NK-92 (cell line): ENCODE measurements around the gene CLIP2.
"Not testable (repeated sequence)": the region's sequence is repeated elsewhere in the genome, so short reads cannot be mapped to it uniquely, and the experiment has no call there.

ENCODE experiments used
- DNase-seq: peaks from one replicate; lab custom pipeline; 2025; ENCODE audit not compliant: unreplicated experiment; lab: John Stamatoyannopoulos, UW

The CLIP2 gene

GRCh38 chr7:74365322-74366022, 76.3 kb downstream of the CLIP2 start:
- no peak for DNase-seq

DNA sequence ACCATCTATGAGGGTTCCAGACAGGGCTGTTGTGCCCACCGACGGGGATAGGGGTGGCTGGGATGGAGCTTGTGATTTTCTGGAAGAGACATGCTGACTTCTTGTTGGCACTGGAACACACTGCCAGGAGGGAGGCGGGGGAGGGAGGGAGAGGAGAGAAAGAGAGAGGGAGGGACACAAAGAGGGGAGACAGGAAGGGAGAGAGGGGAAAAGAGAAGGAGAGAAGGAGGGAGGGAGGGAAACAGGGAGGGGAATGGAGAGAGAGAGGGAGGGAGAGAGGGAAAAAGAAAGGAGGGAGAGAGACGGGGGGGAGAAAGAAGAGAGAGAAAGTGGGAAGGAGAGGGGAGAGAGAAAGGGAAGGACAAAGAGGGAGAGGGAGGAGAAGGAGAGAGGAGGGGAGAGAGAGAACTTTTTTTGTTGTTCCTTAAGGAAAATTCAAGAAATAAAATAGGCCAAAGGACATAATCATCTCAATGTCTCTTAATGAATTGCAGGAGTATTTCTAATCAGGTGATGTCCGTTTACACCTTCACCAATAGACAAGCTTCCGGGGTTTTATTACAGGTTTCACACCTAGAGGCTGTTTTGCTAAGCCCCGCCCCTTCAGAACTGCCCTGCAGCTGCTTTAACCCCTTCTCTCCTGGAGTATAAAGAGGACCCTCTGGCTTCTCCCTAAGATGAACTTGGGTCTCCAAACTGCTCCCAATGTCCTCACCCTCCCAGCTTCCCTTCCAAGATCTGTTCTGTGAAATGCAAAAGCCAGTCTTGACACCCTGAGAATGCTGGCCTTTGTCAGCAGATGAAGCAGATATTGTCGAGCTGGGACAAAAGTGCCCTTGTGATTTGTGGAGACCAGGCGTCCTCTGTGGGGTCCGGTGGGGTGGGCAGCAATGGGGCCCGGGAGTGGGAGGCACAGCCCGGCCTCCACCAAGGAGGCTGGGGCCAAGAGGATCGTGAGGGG, 82.5 kb downstream of the CLIP2 start:
- no peak for DNase-seq

- DNase-seq = no peak
These were observed 83.4 kb downstream of the CLIP2 start for GRCh38 chr7:74372511-74373111.

DNA sequence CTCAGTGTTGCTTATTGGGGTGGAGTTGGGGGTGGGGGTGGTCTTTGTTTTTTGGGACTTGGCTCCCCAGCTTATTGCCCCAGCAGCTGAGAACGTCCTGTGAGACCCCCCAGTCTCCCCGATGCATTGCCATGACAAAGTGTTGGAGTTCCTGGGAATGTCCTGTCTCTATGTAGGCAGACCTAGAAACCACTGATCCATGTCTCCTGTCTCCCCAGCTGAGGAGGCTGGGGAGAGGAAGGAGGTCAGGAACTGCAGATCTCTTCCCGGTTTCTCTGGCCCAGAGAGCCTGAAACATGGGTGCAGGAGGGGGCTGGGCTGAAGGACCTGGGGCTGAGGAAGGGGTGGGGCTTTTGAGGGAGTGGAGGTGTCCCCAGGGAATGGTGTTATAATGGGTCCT, 84.3 kb downstream of the CLIP2 start:
- DNase-seq = no peak

DNA sequence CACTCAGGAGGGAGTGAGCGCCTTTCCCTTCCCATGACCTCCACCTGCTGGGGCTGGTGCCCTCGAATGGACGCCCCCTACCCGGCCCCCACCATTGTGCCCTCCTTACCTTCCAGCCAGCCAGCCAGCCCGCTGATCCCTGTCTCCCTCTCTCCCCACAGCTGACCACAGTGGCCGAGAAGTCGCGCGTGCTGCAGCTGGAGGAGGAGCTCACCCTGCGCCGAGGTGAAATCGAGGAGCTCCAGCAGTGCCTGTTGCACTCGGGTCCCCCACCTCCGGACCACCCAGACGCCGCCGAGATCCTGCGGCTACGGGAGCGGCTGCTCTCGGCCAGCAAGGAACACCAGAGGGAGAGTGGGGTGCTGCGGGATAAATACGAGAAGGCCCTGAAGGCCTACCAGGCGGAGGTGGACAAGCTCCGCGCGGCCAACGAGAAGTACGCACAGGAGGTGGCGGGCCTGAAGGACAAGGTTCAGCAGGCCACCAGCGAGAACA, 86.6 kb downstream of the CLIP2 start:
- no peak for DNase-seq

- DNase-seq = no peak
These were observed 87.2 kb downstream of the CLIP2 start for GRCh38 chr7:74376256-74377036.

DNA sequence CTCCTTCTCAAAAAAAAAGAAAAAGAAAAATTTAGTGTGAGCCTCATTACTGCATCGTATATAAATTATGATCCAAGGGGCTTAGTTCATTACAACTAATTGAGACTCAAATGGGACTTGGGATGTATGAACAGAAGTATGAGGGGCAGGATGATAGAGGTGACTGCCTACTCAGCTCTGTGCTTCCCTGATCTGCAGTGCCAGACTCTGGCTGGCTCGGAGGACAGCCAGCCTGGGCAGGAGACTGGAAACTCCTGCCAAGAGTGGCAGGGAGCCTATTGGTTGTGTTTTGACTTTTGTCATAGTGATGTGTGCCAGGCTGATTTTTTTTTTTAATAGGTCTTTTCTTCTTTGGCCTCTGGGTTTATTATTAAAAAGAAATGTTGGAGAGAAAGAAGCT, 90.7 kb downstream of the CLIP2 start:
- DNase-seq = no peak

DNA sequence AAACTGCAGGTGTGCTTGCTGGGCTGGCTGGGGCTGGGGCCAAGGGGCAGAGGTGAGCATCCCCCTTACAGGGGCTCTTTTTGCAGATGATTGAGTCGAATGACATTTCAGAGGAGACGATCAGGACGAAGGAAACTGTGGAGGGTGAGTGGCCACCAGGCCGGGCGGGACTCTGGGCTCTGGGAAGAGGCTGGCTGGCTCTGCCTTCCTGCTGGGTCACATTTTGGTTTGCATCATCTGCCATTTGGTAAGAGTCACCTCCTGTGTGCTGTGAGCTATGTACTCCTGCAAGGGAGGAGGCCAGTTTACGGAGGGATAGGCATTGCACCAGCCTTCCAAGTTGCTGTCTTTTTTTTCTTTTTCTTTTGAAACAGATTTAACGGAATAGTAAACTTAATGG, 91.5 kb downstream of the CLIP2 start:
- no peak for DNase-seq

GRCh38 chr7:74384086-74384485, 94.9 kb downstream of the CLIP2 start:
- DNase-seq = not testable (repeated sequence)

DNA sequence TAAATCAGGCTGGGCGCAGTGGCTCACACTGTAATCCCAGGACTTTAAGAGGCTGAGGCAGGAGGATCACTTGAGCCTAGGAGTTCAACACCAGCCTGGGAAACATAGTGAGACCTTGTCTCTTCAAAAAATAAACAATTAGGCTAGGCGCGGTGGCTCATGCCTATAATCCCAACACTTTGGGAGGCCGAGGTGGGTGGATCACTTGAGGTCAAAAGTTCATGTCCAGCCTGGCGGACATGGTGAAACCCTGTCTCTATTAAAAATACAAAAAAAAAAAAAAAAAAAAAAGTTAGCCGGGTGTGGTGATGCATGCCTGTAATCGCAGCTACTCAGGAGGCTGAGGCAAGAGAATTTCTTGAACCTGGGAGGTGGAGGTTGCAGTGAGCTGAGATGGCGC, 95.6 kb downstream of the CLIP2 start:
- not testable (repeated sequence) for DNase-seq

DNA sequence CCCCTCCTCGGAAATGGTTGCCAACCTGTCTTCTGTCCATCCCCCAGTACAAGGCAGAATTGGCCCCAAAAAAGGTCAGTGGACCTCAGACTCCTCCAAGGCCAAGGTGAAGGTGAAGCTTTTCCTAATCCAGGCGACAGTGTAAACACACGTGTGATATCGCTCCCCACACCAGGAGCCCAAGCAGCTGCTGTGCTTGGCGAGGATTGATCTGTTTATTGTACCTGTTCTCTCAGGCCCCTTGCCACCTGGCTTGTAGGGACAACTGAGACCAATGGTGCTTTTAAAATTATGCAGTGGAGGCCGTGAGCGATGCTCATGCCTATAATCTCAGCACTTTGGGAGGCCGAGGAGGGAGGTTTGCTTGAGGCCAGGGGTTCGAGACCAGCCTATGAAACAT, 98.4 kb downstream of the CLIP2 start:
- no peak for DNase-seq

GRCh38 chr7:74388880-74389415, 99.7 kb downstream of the CLIP2 start:
- no peak for DNase-seq

GRCh38 chr7:74393722-74394121, 104.5 kb downstream of the CLIP2 start:
- not testable (repeated sequence) for DNase-seq

DNA sequence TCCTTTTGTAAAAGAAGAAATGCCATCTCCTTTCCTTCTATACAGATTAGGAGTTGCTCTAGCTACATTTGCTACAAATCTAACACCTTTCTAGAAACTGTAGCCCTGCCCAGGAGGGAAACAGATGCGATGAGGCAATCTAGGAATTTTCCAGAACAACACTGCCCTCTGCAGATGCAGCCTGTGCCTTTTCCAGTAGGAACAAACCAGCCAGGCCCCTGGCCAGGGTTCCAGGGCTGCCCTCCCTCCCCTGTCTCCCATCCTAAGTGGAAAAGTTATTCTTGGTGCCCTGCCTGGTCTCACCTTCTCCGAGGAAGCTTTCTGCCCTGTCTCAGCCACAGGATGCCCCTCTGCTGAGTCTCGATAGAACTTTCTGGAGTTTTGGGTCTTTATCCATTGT, 105.4 kb downstream of the CLIP2 start:
- DNase-seq = not testable (repeated sequence)

- no peak for DNase-seq
These were observed 106.6 kb downstream of the CLIP2 start for GRCh38 chr7:74395745-74396311.

DNA sequence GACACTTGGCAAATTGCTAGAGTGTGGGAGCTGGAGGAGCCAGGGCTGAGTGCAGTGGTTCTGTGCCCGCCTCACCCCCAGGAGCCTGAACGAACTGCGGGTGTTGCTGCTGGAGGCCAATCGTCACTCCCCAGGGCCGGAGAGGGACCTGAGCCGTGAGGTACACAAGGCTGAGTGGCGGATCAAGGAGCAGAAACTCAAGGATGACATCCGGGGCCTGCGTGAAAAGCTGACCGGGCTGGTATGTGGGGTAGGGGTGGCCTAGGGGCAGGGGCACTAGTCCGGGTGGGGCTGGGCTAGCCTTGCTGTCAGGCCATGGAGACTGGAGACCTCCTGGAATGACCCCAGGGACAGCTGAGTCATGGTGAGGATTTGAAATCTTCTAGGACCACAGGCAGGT, 107.8 kb downstream of the CLIP2 start:
- DNase-seq = no peak

DNA sequence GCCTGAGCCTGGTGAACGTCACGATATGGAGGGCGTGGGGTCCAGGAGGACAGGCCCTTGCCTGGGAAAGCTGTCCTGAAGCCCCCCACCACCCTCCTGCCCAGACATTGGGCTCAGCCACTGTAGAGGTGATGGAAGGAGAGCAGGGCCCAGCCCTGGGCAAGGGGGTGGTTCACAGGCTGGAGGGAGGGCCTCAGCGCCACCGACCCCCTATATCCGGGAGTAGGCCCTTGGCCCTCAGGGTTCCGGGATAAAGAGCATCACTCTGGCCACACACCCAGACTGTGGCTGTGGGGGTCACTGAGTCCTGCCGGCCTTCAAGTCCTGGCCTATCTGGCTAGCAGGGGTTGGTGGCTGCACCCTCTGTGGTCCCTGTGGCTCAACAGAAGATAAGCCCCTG, 109.2 kb downstream of the CLIP2 start:
- no peak for DNase-seq

DNA sequence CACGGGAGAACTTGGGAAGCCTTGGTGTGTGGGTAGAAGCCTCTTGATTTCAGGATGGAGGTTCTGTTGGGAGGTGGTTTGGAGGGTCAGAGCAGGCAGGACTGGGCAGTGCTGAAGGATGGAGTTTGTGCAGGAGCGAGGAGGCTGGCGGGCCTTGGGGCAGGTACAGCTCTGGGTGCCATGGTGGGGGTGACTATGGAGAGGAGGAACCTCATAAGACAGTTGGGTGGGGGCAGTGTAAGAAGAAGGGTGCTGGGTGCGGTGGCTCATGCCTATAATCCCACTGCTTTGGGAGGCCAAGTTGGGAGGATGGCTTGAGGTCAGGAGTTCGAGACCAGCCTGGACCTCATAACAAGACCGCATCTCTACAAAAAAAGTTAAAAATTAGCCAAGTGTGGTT, 109.8 kb downstream of the CLIP2 start:
- DNase-seq = no peak

GRCh38 chr7:74400420-74401136, 111.4 kb downstream of the CLIP2 start:
- no peak for DNase-seq
